Esophagus (tissue), 2 donors: Measurements from ENCODE around the gene ISG20. TPM values are rescaled to one million over a fixed set of nuclear protein-coding genes. Genes with fewer than 3 reads are reported as not detected.

ENCODE experiments used
- H3K27ac ChIP-seq, 2 donors: one replicate each; pipeline ENCODE4 v1.5.1; 2013; ENCODE audit warnings: low read depth in 2 of 2, mild to moderate bottlenecking in 2 of 2, inconsistent platforms in 1 of 2, low read length in 1 of 2, moderate library complexity in 1 of 2
- H3K27me3 ChIP-seq, 2 donors: one replicate each; pipeline ENCODE4 v1.6.1; 2013; ENCODE audit warnings: low read length in 2 of 2, control low read depth in 1 of 2, mild to moderate bottlenecking in 1 of 2; ENCODE audit not compliant: insufficient read depth in 2 of 2, control insufficient read depth in 1 of 2
- H3K36me3 ChIP-seq, 2 donors: one replicate each; pipeline ENCODE4 v1.6.1; 2013; ENCODE audit warnings: low read length in 1 of 2; ENCODE audit not compliant: control insufficient read depth in 2 of 2, insufficient read depth in 2 of 2
- H3K4me1 ChIP-seq, 2 donors: one replicate each; pipeline ENCODE4 v1.6.1; 2013; ENCODE audit warnings: low read length in 1 of 2; ENCODE audit not compliant: control insufficient read depth in 2 of 2, insufficient read depth in 2 of 2
- H3K4me3 ChIP-seq, 2 donors: one replicate each; pipeline ENCODE4 v1.5.1; 2013; ENCODE audit warnings: low read length in 2 of 2, mild to moderate bottlenecking in 2 of 2, low read depth in 1 of 2, moderate library complexity in 1 of 2
- H3K9me3 ChIP-seq, 2 donors: one replicate each; pipeline ENCODE4 v1.6.1; 2013; ENCODE audit warnings: mild to moderate bottlenecking in 2 of 2, low read depth in 1 of 2, low read length in 1 of 2, moderate library complexity in 1 of 2; ENCODE audit not compliant: control insufficient read depth in 2 of 2, insufficient read depth in 1 of 2
- WGBS, 2 donors: extraction: QIAGEN DNeasy Blood & Tissue Kit; methylation state at CpG; one replicate each; pipeline ENCODE4 v1.1.7; 2013; 5-methylcytosine and 5-hydroxymethylcytosine counted together
- polyA plus RNA-seq, 2 donors: library from polyadenylated mRNA; stranded (reverse); fragments of 200-250 nt; gene quantifications; one replicate each; pipeline ENCODE4 v1.2.3, GENCODE V29; 2013
- donor health status: healthy with polysubstance abuse.
- donor health status: Bipolar disorder and iron deficiency.

The ISG20 gene
- polyA plus RNA-seq, 2 donors = 25.1 to 30.4 TPM

GRCh38 chr15:88651136-88651732, 12.4 kb downstream of the ISG20 start:
- WGBS, 2 donors = 72 to 79% methylated on average over 7 of the region's 7 CpGs
- Histone ChIP-seq H3K27ac (no peak overlapping the region), H3K4me1 (peaks cover 10 to 13% of the 10 kb centered on the region in 2 donors), H3K36me3 (peaks cover 0 to 4% of the 10 kb centered on the region in 2 donors), H3K9me3 (no peaks in the 10 kb centered on the region), H3K27me3 (no peaks in the 10 kb centered on the region), H3K4me3 (no peak overlapping the region)

GRCh38 chr15:88651971-88652370, 13.2 kb downstream of the ISG20 start:
- Histone ChIP-seq H3K36me3 (peaks cover 0 to 4% of the 10 kb centered on the region in 2 donors), H3K27me3 (no peaks in the 10 kb centered on the region), H3K27ac (no peak overlapping the region), H3K4me1 (peaks cover 10 to 13% of the 10 kb centered on the region in 2 donors), H3K9me3 (no peaks in the 10 kb centered on the region), H3K4me3 (no peak overlapping the region)
- 85 to 89% methylated on average over 7 to 9 of the region's 9 CpGs for WGBS, 2 donors

- WGBS, 2 donors = 68 to 73% methylated on average over 6 to 7 of the region's 8 CpGs
- no peak overlapping the region for H3K4me3 ChIP-seq
- H3K27ac ChIP-seq = no peak overlapping the region
- H3K27me3 ChIP-seq = no peaks in the 10 kb centered on the region
- H3K4me1 ChIP-seq = peaks cover 10 to 12% of the 10 kb centered on the region in 2 donors
- peaks cover 0 to 4% of the 10 kb centered on the region in 2 donors for H3K36me3 ChIP-seq
- no peaks in the 10 kb centered on the region for H3K9me3 ChIP-seq
These were observed 13.8 kb downstream of the ISG20 start for GRCh38 chr15:88652456-88653199.

- H3K4me1 ChIP-seq = peaks cover 7% of the 10 kb centered on the region in 2 donors
- WGBS, 2 donors = 79% methylated on average over 13 of the region's 13 CpGs
- H3K9me3 ChIP-seq = no peaks in the 10 kb centered on the region
- no peak overlapping the region for H3K27ac ChIP-seq
- no peak overlapping the region for H3K4me3 ChIP-seq
- H3K36me3 ChIP-seq = peaks cover 0 to 4% of the 10 kb centered on the region in 2 donors
- no peaks in the 10 kb centered on the region for H3K27me3 ChIP-seq
These were observed 14.6 kb downstream of the ISG20 start for GRCh38 chr15:88653200-88654064.

GRCh38 chr15:88654430-88655102, 15.8 kb downstream of the ISG20 start:
- WGBS, 2 donors = 91 to 94% methylated on average over 18 of the region's 18 CpGs
- Histone ChIP-seq H3K27me3 (no peaks in the 10 kb centered on the region), H3K9me3 (no peaks in the 10 kb centered on the region), H3K27ac (no peak overlapping the region), H3K4me3 (no peak overlapping the region), H3K4me1 (peaks cover 7 to 9% of the 10 kb centered on the region in 2 donors), H3K36me3 (peaks cover 0 to 4% of the 10 kb centered on the region in 2 donors)

- WGBS, 2 donors = 88 to 89% methylated on average over 14 of the region's 14 CpGs
- Histone ChIP-seq H3K27ac (no peak overlapping the region), H3K4me1 (peaks cover 5 to 9% of the 10 kb centered on the region in 2 donors), H3K36me3 (peaks cover 0 to 4% of the 10 kb centered on the region in 2 donors), H3K4me3 (no peak overlapping the region), H3K27me3 (no peaks in the 10 kb centered on the region), H3K9me3 (no peaks in the 10 kb centered on the region)
These were observed 16.3 kb downstream of the ISG20 start for GRCh38 chr15:88655103-88655553.

- Histone ChIP-seq H3K36me3 (peaks cover 0 to 4% of the 10 kb centered on the region in 2 donors), H3K4me1 (peaks cover 4 to 9% of the 10 kb centered on the region in 2 donors), H3K4me3 (no peak overlapping the region), H3K27ac (no peak overlapping the region), H3K9me3 (no peaks in the 10 kb centered on the region), H3K27me3 (no peaks in the 10 kb centered on the region)
- 81 to 88% methylated on average over 8 of the region's 8 CpGs for WGBS, 2 donors
These were observed 17.1 kb downstream of the ISG20 start for GRCh38 chr15:88655800-88656488.

GRCh38 chr15:88656760-88657221, 18.0 kb downstream of the ISG20 start:
- no peaks in the 10 kb centered on the region for H3K27me3 ChIP-seq
- H3K36me3 ChIP-seq = peaks cover 0 to 4% of the 10 kb centered on the region in 2 donors
- no peak overlapping the region for H3K27ac ChIP-seq
- peaks cover 4 to 9% of the 10 kb centered on the region in 2 donors for H3K4me1 ChIP-seq
- 71 to 75% methylated on average over 10 of the region's 10 CpGs for WGBS, 2 donors
- no peaks in the 10 kb centered on the region for H3K9me3 ChIP-seq
- no peak overlapping the region for H3K4me3 ChIP-seq
